ENCODE data around the gene KLHDC8B. TPM values are rescaled to one million over a fixed set of nuclear protein-coding genes. Genes with fewer than 3 reads are reported as not detected.

The KLHDC8B gene
- total RNA-seq, 1 donor from 2014 or later = 36.3 TPM

DNA sequence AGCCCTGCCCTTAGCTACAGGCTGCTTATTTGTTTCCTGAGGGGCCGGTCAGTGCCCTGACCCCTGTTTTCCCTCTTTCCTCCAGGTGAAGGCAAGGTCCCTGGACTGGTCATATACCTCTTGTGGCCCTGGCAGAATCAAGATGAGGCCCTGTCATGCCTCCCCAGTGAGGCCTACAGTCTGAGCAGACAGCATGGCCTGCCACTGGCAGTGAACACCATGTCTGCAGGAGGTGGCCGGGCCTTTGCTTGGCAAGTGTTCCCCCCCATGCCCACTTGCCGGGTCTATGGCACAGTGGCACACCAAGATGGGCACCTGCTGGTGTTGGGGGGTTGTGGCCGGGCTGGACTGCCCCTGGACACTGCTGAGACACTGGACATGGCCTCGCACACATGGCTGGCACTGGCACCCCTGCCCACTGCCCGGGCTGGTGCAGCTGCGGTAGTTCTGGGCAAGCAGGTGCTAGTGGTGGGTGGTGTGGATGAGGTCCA, 1.2 kb downstream of the KLHDC8B start:
- DNase-seq = no peak
- peak overlapping the region; percentile 89 for H3K4me3 Mint-ChIP-seq (ENCODE audit: unreplicated experiment)
- peaks cover 14% of the 10 kb centered on the region for H3K4me1 Mint-ChIP-seq (ENCODE audit: low read depth, unreplicated experiment)
- H3K27ac Mint-ChIP-seq (ENCODE audit: unreplicated experiment) = no peak overlapping the region
- peaks cover 6% of the 10 kb centered on the region for H3K27me3 Mint-ChIP-seq (ENCODE audit: unreplicated experiment)
- H3K36me3 Mint-ChIP-seq (ENCODE audit: unreplicated experiment) = no peaks in the 10 kb centered on the region
- TF ChIP-seq, protein P1, sequence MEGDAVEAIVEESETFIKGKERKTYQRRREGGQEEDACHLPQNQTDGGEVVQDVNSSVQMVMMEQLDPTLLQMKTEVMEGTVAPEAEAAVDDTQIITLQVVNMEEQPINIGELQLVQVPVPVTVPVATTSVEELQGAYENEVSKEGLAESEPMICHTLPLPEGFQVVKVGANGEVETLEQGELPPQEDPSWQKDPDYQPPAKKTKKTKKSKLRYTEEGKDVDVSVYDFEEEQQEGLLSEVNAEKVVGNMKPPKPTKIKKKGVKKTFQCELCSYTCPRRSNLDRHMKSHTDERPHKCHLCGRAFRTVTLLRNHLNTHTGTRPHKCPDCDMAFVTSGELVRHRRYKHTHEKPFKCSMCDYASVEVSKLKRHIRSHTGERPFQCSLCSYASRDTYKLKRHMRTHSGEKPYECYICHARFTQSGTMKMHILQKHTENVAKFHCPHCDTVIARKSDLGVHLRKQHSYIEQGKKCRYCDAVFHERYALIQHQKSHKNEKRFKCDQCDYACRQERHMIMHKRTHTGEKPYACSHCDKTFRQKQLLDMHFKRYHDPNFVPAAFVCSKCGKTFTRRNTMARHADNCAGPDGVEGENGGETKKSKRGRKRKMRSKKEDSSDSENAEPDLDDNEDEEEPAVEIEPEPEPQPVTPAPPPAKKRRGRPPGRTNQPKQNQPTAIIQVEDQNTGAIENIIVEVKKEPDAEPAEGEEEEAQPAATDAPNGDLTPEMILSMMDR (IDR thresholded peaks at IDR 0.05; ENCODE audit: partially characterized antibody, unreplicated experiment) = no peak
- H3K9me3 Mint-ChIP-seq (ENCODE audit: unreplicated experiment) = peaks cover 3% of the 10 kb centered on the region

- TF ChIP-seq, protein P1 (IDR thresholded peaks at IDR 0.05; ENCODE audit: partially characterized antibody, unreplicated experiment) = no peak
- Mint-ChIP-seq H3K27me3 (ENCODE audit: unreplicated experiment) (peaks cover 4% of the 10 kb centered on the region), H3K4me1 (ENCODE audit: low read depth, unreplicated experiment) (peaks cover 17% of the 10 kb centered on the region), H3K36me3 (ENCODE audit: unreplicated experiment) (no peaks in the 10 kb centered on the region), H3K9me3 (ENCODE audit: unreplicated experiment) (peaks cover 3% of the 10 kb centered on the region), H3K4me3 (ENCODE audit: unreplicated experiment) (peak overlapping the region; percentile 89), H3K27ac (ENCODE audit: unreplicated experiment) (peak overlapping the region; percentile 91)
- DNase-seq = peak; percentile 62
Measured at GRCh38 chr3:49173116-49173791, 1.9 kb downstream of the KLHDC8B start.

- DNase-seq = peak; percentile 49
- H3K9me3 Mint-ChIP-seq (ENCODE audit: unreplicated experiment) = peaks cover 3% of the 10 kb centered on the region
- peaks cover 18% of the 10 kb centered on the region for H3K4me1 Mint-ChIP-seq (ENCODE audit: low read depth, unreplicated experiment)
- H3K27me3 Mint-ChIP-seq (ENCODE audit: unreplicated experiment) = peaks cover 3% of the 10 kb centered on the region
- H3K27ac Mint-ChIP-seq (ENCODE audit: unreplicated experiment) = peak overlapping the region; percentile 91
- TF ChIP-seq, protein P1 (IDR thresholded peaks at IDR 0.05; ENCODE audit: partially characterized antibody, unreplicated experiment) = no peak
- no peaks in the 10 kb centered on the region for H3K36me3 Mint-ChIP-seq (ENCODE audit: unreplicated experiment)
- H3K4me3 Mint-ChIP-seq (ENCODE audit: unreplicated experiment) = peak overlapping the region; percentile 82
Measured at GRCh38 chr3:49173792-49174170, 2.4 kb downstream of the KLHDC8B start.

- TF ChIP-seq, protein P1 (IDR thresholded peaks at IDR 0.05; ENCODE audit: partially characterized antibody, unreplicated experiment) = no peak
- no peak for DNase-seq
- Mint-ChIP-seq H3K27ac (ENCODE audit: unreplicated experiment) (no peak overlapping the region), H3K9me3 (ENCODE audit: unreplicated experiment) (peaks cover 5% of the 10 kb centered on the region), H3K27me3 (ENCODE audit: unreplicated experiment) (peaks cover 3% of the 10 kb centered on the region), H3K4me1 (ENCODE audit: low read depth, unreplicated experiment) (peaks cover 24% of the 10 kb centered on the region), H3K36me3 (ENCODE audit: unreplicated experiment) (no peaks in the 10 kb centered on the region), H3K4me3 (ENCODE audit: unreplicated experiment) (peak overlapping the region; percentile 57)
Measured at GRCh38 chr3:49174397-49174985, 3.1 kb downstream of the KLHDC8B start.

DNA sequence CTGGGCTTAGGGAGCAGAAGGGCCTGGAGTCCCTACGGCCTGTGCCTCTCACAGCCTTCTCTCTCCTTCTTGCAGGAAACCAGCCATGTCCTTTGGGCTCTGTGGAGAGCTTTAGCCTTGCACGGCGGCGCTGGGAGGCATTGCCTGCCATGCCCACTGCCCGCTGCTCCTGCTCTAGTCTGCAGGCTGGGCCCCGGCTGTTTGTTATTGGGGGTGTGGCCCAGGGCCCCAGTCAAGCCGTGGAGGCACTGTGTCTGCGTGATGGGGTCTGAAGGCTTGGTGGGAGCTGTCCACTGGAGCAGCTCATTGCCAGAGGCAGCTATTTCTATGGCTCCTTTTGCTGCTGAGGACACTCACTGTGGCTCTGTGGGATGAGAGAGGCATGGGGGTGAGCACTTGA, 4.1 kb downstream of the KLHDC8B start:
- H3K27me3 Mint-ChIP-seq (ENCODE audit: unreplicated experiment) = no peaks in the 10 kb centered on the region
- no peak overlapping the region for H3K27ac Mint-ChIP-seq (ENCODE audit: unreplicated experiment)
- no peak for DNase-seq
- H3K4me3 Mint-ChIP-seq (ENCODE audit: unreplicated experiment) = no peak overlapping the region
- TF ChIP-seq, protein P1 (IDR thresholded peaks at IDR 0.05; ENCODE audit: partially characterized antibody, unreplicated experiment) = no peak
- peaks cover 25% of the 10 kb centered on the region for H3K4me1 Mint-ChIP-seq (ENCODE audit: low read depth, unreplicated experiment)
- no peaks in the 10 kb centered on the region for H3K36me3 Mint-ChIP-seq (ENCODE audit: unreplicated experiment)
- H3K9me3 Mint-ChIP-seq (ENCODE audit: unreplicated experiment) = peaks cover 4% of the 10 kb centered on the region

Data from glutamatergic neuron (in vitro differentiated cells).